Liver (tissue), 3 donors: Measurements from ENCODE around the gene MAP3K20.

Source experiments
- ATF3 ChIP-seq: IDR thresholded peaks from 2 replicates; pipeline ENCODE4 v1.6.1; 2016; ENCODE audit warnings: antibody characterized with exemption
- EGR1 ChIP-seq, 2 donors: IDR thresholded peaks; 2 replicates each; pipeline ENCODE4 v1.6.1; 2016 to 2018; ENCODE audit warnings: antibody characterized with exemption in 2 of 2, low read depth in 2 of 2
- FOXA1 ChIP-seq: IDR thresholded peaks from 2 replicates; pipeline ENCODE4 v1.6.1; 2016; ENCODE audit warnings: antibody characterized with exemption
- JUND ChIP-seq, 2 donors: IDR thresholded peaks; 2 replicates each; pipeline ENCODE4 v1.6.1; 2016; ENCODE audit warnings: antibody characterized with exemption in 2 of 2
- MAX ChIP-seq: IDR thresholded peaks from 2 replicates; pipeline ENCODE4 v1.6.1; 2016; ENCODE audit warnings: antibody characterized with exemption
- RAD21 ChIP-seq, 2 donors: IDR thresholded peaks; 2 replicates each; pipeline ENCODE4 v1.6.1; 2016; ENCODE audit warnings: antibody characterized with exemption in 2 of 2, mild to moderate bottlenecking in 2 of 2
- RXRA ChIP-seq, 2 donors: IDR thresholded peaks; 2 replicates each; pipeline ENCODE4 v1.6.1; 2017 to 2018; ENCODE audit warnings: antibody characterized with exemption in 2 of 2, mild to moderate bottlenecking in 1 of 2
- TAF1 ChIP-seq: conservative IDR thresholded peaks from 2 replicates; pipeline ENCODE4 v1.6.1; 2016; ENCODE audit warnings: antibody characterized with exemption, mild to moderate bottlenecking
- YY1 ChIP-seq: IDR thresholded peaks from 2 replicates; pipeline ENCODE4 v1.6.1; 2016; ENCODE audit warnings: antibody characterized with exemption, mild to moderate bottlenecking
- TF ChIP-seq, protein P1 (sequence below): fragments of 150-350 bp; IDR thresholded peaks from 2 replicates; pipeline ENCODE4 v1.5.1; 2017; ENCODE audit warnings: improper control_type of control experiment, low read depth, low read length; ENCODE audit not compliant: missing input control
- TF ChIP-seq, protein P2 (sequence below): IDR thresholded peaks from 2 replicates; pipeline ENCODE4 v1.6.1; 2016; ENCODE audit warnings: antibody characterized with exemption
- TF ChIP-seq, protein P3 (sequence below): IDR thresholded peaks from 2 replicates; pipeline ENCODE4 v1.6.1; 2016; ENCODE audit warnings: antibody characterized with exemption, mild to moderate bottlenecking
- donor health status: healthy.
- donor health status: healthy.

DNA sequence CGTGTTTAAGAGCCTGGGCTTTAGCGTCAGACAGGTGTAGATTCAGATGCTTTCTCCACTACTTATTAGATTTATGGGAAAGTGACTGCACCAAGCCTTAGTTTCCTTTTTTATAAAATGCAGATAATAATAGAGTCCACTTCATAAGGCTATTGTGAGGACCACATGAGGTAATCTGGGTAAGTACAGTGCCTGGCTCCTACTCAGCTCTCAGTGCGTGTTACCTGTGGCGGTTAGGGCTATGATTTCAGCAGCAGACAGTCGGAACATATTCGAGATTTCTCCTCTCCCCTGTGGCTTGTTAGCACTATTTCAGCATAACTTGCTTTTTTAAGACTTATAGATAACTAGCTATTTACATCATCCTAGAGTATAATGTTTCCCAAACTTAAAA lies 32.0 kb downstream of the MAP3K20 start:
- TF ChIP-seq, protein P1, sequence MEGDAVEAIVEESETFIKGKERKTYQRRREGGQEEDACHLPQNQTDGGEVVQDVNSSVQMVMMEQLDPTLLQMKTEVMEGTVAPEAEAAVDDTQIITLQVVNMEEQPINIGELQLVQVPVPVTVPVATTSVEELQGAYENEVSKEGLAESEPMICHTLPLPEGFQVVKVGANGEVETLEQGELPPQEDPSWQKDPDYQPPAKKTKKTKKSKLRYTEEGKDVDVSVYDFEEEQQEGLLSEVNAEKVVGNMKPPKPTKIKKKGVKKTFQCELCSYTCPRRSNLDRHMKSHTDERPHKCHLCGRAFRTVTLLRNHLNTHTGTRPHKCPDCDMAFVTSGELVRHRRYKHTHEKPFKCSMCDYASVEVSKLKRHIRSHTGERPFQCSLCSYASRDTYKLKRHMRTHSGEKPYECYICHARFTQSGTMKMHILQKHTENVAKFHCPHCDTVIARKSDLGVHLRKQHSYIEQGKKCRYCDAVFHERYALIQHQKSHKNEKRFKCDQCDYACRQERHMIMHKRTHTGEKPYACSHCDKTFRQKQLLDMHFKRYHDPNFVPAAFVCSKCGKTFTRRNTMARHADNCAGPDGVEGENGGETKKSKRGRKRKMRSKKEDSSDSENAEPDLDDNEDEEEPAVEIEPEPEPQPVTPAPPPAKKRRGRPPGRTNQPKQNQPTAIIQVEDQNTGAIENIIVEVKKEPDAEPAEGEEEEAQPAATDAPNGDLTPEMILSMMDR = no peak
- TF ChIP-seq RAD21 (IDR thresholded peaks at IDR 0.05) (no peak), ATF3 (no peak), TAF1 (no peak), MAX (no peak), YY1 (no peak), EGR1 (IDR thresholded peaks at IDR 0.05; ENCODE audit: low read depth in 2 of 2) (no peak), RXRA (IDR thresholded peaks at IDR 0.05) (no peak), JUND (IDR thresholded peaks at IDR 0.05) (no peak), FOXA1 (no peak)
- TF ChIP-seq, protein P2, sequence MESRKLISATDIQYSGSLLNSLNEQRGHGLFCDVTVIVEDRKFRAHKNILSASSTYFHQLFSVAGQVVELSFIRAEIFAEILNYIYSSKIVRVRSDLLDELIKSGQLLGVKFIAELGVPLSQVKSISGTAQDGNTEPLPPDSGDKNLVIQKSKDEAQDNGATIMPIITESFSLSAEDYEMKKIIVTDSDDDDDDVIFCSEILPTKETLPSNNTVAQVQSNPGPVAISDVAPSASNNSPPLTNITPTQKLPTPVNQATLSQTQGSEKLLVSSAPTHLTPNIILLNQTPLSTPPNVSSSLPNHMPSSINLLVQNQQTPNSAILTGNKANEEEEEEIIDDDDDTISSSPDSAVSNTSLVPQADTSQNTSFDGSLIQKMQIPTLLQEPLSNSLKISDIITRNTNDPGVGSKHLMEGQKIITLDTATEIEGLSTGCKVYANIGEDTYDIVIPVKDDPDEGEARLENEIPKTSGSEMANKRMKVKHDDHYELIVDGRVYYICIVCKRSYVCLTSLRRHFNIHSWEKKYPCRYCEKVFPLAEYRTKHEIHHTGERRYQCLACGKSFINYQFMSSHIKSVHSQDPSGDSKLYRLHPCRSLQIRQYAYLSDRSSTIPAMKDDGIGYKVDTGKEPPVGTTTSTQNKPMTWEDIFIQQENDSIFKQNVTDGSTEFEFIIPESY = no peak
- TF ChIP-seq, protein P3, sequence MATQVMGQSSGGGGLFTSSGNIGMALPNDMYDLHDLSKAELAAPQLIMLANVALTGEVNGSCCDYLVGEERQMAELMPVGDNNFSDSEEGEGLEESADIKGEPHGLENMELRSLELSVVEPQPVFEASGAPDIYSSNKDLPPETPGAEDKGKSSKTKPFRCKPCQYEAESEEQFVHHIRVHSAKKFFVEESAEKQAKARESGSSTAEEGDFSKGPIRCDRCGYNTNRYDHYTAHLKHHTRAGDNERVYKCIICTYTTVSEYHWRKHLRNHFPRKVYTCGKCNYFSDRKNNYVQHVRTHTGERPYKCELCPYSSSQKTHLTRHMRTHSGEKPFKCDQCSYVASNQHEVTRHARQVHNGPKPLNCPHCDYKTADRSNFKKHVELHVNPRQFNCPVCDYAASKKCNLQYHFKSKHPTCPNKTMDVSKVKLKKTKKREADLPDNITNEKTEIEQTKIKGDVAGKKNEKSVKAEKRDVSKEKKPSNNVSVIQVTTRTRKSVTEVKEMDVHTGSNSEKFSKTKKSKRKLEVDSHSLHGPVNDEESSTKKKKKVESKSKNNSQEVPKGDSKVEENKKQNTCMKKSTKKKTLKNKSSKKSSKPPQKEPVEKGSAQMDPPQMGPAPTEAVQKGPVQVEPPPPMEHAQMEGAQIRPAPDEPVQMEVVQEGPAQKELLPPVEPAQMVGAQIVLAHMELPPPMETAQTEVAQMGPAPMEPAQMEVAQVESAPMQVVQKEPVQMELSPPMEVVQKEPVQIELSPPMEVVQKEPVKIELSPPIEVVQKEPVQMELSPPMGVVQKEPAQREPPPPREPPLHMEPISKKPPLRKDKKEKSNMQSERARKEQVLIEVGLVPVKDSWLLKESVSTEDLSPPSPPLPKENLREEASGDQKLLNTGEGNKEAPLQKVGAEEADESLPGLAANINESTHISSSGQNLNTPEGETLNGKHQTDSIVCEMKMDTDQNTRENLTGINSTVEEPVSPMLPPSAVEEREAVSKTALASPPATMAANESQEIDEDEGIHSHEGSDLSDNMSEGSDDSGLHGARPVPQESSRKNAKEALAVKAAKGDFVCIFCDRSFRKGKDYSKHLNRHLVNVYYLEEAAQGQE = no peak
